Hepatocyte (in vitro differentiated cells): ENCODE measurements around the gene MRNIP. TPM values are rescaled to one million over a fixed set of nuclear protein-coding genes. Genes with fewer than 3 reads are reported as not detected.

Experiments used
- DNase-seq: peaks from one replicate; pipeline ENCODE4 v3.0.0-alpha.2; 2016; ENCODE audit warnings: low spot score
- H2AFZ ChIP-seq: fragments of 200-600 bp; sonication (generic); 2 replicates; pipeline ENCODE4 v1.6.0; 2016; ENCODE audit warnings: antibody characterized with exemption, mild to moderate bottlenecking
- H3K27ac ChIP-seq: fragments of 200-600 bp; sonication (generic); 2 replicates; pipeline ENCODE4 v1.5.1; 2016; ENCODE audit warnings: mild to moderate bottlenecking
- H3K27me3 ChIP-seq: fragments of 200-600 bp; sonication (generic); 2 replicates; pipeline ENCODE4 v1.6.1; 2016
- H3K36me3 ChIP-seq: fragments of 200-600 bp; sonication (generic); replicated peaks from 2 replicates; pipeline ENCODE4 v1.5.1; 2016; ENCODE audit warnings: low read depth; ENCODE audit not compliant: insufficient read depth
- H3K4me1 ChIP-seq: fragments of 200-600 bp; sonication (generic); 2 replicates; pipeline ENCODE4 v1.5.1; 2016; ENCODE audit warnings: mild to moderate bottlenecking, moderate library complexity; ENCODE audit not compliant: insufficient read depth
- H3K4me2 ChIP-seq: fragments of 200-600 bp; sonication (generic); 2 replicates; pipeline ENCODE4 v1.6.0; 2016
- H3K4me3 ChIP-seq: fragments of 200-600 bp; sonication (generic); 2 replicates; pipeline ENCODE4 v1.5.1; 2016; ENCODE audit warnings: mild to moderate bottlenecking
- H3K79me2 ChIP-seq: fragments of 200-600 bp; sonication (generic); 2 replicates; pipeline ENCODE4 v1.6.0; 2017; ENCODE audit warnings: mild to moderate bottlenecking
- H3K9me2 ChIP-seq: fragments of 200-600 bp; sonication (generic); replicated peaks from 2 replicates; pipeline ENCODE4 v1.6.0; 2017; ENCODE audit warnings: mild to moderate bottlenecking; ENCODE audit not compliant: insufficient read depth
- H3K9me3 ChIP-seq: fragments of 200-600 bp; sonication (generic); 2 replicates; pipeline ENCODE4 v1.5.1; 2016; ENCODE audit warnings: low read depth, mild to moderate bottlenecking
- H4K20me1 ChIP-seq: fragments of 200-600 bp; sonication (generic); 2 replicates; pipeline ENCODE4 v1.6.0; 2016; ENCODE audit warnings: mild to moderate bottlenecking; ENCODE audit not compliant: insufficient read depth, poor library complexity, severe bottlenecking
- EZH2 ChIP-seq: fragments of 200-600 bp; sonication (generic); IDR thresholded peaks from 2 replicates; pipeline ENCODE4 v1.6.1; 2016; ENCODE audit warnings: antibody characterized with exemption, mild to moderate bottlenecking, borderline replicate concordance
- EZH2phosphoT487 ChIP-seq: fragments of 200-600 bp; sonication (generic); IDR thresholded peaks from one replicate; pipeline ENCODE4 v1.6.1; 2018; ENCODE audit warnings: antibody characterized with exemption, mild to moderate bottlenecking, low read depth, moderate library complexity; ENCODE audit not compliant: unreplicated experiment, severe bottlenecking
- WGBS: methylation state at CpG from one replicate; pipeline ENCODE4 v1.1.6; 2016; ENCODE audit warnings: low lambda C conversion rate; ENCODE audit errors: missing lambda C conversion rate; 5-methylcytosine and 5-hydroxymethylcytosine counted together
- polyA plus RNA-seq: library from polyadenylated mRNA; unstranded; fragments of >200 nt; fragmentation: Nextera tagmentation; extraction: Ambion mirVana; gene quantifications from 2 replicates; pipeline ENCODE4 v1.2.1, GENCODE V29; 2016
- total RNA-seq: library from RNA; depleted of rRNA; stranded (reverse); fragments of >200 nt; gene quantifications from 2 replicates; pipeline ENCODE4 v1.2.3, GENCODE V29; 2014
- TF ChIP-seq, protein P1 (sequence below): fragments of 200-600 bp; sonication (generic); IDR thresholded peaks from 2 replicates; pipeline ENCODE4 v1.5.1; 2016; ENCODE audit warnings: antibody characterized with exemption, mild to moderate bottlenecking; ENCODE audit not compliant: poor library complexity

MRNIP gene
- total and polyA plus RNA-seq, 2 experiments from 2014 or later = 21.2 to 28.5 TPM

DNA sequence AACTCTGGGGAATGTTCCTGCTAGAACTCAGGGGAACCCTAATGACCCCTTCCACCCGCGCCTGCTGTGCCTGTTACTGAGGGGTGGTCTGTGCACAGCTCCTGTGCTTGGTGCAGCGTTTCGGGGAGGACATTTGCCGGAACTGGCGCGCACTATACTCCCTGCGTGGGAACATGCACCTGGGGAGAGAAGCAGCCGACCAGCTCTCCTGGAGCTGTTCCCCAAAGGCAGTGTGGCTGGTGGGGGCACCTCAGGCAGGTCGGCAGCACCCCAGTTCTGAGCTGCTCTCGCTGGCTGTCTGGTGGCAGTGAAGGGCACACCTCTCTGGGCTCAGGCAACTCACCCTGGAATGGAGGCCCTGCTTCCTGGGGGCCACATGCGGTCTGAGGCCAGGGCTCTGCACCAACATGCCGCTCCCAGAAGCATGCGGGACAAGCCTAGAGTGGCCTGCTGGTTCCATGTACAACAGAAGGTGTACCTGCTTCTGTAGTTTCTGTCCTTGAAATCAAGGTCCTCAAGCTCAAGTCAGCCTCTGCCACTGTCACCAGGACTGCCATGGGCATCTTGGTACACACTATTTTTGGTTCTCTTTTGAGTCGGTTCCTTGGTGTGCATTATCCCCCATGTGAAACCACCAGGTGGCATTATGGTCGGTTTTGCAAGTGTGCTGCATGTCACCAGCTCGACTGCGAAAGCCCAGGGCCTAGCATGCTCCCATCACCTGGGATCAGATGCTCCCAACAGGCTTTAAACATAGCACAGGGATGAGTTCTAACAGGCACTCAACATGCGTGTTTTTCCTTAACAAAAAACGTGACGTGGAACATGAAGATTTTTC is 7.8 kb upstream of the MRNIP start:
- no peaks in the 10 kb centered on the region for H3K27me3 ChIP-seq
- no peaks in the 10 kb centered on the region for H3K4me1 ChIP-seq
- H3K9me2 ChIP-seq = no peaks in the 10 kb centered on the region
- DNase-seq = no peak
- 94% methylated on average over 21 of the region's 21 CpGs for WGBS
- no peak for TF ChIP-seq EZH2
- no peak for TF ChIP-seq EZH2phosphoT487
- TF ChIP-seq, protein P1, sequence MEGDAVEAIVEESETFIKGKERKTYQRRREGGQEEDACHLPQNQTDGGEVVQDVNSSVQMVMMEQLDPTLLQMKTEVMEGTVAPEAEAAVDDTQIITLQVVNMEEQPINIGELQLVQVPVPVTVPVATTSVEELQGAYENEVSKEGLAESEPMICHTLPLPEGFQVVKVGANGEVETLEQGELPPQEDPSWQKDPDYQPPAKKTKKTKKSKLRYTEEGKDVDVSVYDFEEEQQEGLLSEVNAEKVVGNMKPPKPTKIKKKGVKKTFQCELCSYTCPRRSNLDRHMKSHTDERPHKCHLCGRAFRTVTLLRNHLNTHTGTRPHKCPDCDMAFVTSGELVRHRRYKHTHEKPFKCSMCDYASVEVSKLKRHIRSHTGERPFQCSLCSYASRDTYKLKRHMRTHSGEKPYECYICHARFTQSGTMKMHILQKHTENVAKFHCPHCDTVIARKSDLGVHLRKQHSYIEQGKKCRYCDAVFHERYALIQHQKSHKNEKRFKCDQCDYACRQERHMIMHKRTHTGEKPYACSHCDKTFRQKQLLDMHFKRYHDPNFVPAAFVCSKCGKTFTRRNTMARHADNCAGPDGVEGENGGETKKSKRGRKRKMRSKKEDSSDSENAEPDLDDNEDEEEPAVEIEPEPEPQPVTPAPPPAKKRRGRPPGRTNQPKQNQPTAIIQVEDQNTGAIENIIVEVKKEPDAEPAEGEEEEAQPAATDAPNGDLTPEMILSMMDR = no peak
- H3K79me2 ChIP-seq = no peaks in the 10 kb centered on the region
- H3K4me2 ChIP-seq = no peak overlapping the region
- no peaks in the 10 kb centered on the region for H3K9me3 ChIP-seq
- no peak overlapping the region for H3K4me3 ChIP-seq
- no peaks in the 10 kb centered on the region for H3K36me3 ChIP-seq
- H2AFZ ChIP-seq = no peak overlapping the region
- no peak overlapping the region for H3K27ac ChIP-seq
- H4K20me1 ChIP-seq = no peaks in the 10 kb centered on the region

DNA sequence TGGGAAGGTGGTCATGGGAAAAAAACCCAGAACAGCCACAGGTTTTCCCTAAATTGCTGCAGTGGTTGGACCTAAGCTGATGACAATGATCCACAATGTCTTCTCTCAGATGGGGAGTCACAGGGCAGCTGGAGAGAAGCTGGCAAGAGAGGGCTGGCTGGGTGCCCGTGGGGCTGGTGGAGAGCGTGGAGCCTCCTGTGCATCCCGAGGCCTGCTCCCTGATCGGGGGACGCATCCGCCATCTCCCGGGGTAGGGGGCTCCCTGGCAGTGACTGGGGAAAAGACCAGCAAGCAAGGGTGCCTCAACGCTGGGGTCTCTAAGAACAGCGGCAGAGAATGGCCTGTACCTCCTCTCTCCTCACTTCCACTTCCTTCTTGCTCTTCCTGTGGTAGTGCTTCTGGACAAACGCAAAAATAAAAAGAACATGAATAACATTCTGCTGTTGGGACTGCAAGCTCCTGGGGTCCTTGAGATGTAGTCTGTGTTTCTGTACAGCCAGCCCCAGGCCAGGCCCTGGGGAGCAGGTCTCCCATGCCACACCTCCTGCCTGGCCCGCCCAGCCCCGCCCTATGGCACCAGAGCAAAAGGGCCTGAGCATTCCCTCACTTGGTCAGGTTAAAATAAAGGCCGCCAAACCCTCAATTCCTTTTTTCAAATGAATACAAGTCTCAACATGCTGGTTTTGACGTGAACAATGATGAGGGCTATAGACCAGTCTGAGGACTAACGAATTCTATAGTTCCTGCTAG is 7.0 kb upstream of the MRNIP start:
- Histone ChIP-seq H3K9me3 (no peaks in the 10 kb centered on the region), H3K4me3 (no peak overlapping the region), H4K20me1 (no peaks in the 10 kb centered on the region), H2AFZ (no peak overlapping the region), H3K9me2 (no peaks in the 10 kb centered on the region), H3K4me1 (no peaks in the 10 kb centered on the region), H3K79me2 (no peaks in the 10 kb centered on the region), H3K27me3 (no peaks in the 10 kb centered on the region), H3K4me2 (no peak overlapping the region), H3K36me3 (no peaks in the 10 kb centered on the region), H3K27ac (no peak overlapping the region)
- TF ChIP-seq EZH2 = no peak
- TF ChIP-seq EZH2phosphoT487 = no peak
- TF ChIP-seq, protein P1 = no peak
- no peak for DNase-seq
- WGBS = 97% methylated on average over 13 of the region's 15 CpGs

DNA sequence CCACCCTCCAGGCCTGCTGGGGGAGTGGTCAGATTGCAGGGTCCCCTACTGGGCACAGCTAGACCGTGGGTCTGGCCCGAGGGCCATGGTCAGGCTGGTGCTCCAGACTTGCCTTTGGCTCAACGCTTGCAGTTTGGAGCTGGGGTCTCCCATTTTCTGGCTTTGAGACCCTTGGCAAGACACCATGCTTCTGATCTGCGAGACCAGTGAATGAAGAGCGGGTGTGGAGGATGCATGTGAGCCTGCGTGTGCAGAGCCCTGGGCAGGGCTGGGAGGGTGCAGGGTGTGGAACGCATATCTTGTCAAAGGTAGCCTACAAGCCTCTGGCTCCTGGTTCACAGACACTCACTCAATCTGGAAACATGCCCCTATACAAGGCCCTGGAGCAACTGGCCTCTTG is 6.1 kb upstream of the MRNIP start:
- Histone ChIP-seq H4K20me1 (no peaks in the 10 kb centered on the region), H3K27ac (no peak overlapping the region), H3K9me3 (no peaks in the 10 kb centered on the region), H3K79me2 (peaks cover 5% of the 10 kb centered on the region), H3K36me3 (no peaks in the 10 kb centered on the region), H3K27me3 (no peaks in the 10 kb centered on the region), H3K4me2 (no peak overlapping the region), H3K4me1 (no peaks in the 10 kb centered on the region), H2AFZ (no peak overlapping the region), H3K4me3 (no peak overlapping the region), H3K9me2 (no peaks in the 10 kb centered on the region)
- 92% methylated on average over 7 of the region's 7 CpGs for WGBS
- DNase-seq = no peak
- TF ChIP-seq EZH2 = no peak
- TF ChIP-seq, protein P1 = no peak
- TF ChIP-seq EZH2phosphoT487 = no peak
